DLD1 (cell line): ENCODE results near the gene PMF1.
"Not testable (repeated sequence)": the region's sequence is repeated elsewhere in the genome, so short reads cannot be mapped to it uniquely, and the experiment has no call there.

Experiments
- in situ Hi-C: cut with HindIII; loops from 2 replicates; pipeline ENCODE4 v1.10.0; 2017; ENCODE audit warnings: low sequenced_read_pairs

The PMF1 gene

GRCh38 chr1:156195853-156196252, 17.0 kb upstream of the PMF1 start:
- in situ Hi-C loops: no loop called here

DNA sequence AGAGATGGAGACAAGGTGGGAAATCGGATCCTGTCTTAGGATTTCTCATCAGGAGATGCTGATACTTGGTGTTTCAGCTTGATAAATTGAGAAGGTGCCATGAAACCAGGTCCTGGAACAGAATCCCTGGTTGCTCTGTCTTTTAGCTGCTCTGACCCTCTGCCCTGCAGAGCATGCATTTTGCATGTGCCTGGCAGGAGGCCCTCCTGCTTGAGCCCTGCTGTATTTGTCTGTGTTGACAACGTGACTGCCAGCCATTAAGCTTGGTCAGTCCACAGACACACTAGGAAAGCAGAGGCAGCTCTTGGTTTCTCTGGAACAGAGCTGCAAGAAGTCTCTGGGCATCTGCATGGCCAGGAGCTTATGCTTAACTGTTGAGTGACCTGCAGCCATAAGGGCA, 16.4 kb upstream of the PMF1 start:
- in situ Hi-C loops: no loop called here

DNA sequence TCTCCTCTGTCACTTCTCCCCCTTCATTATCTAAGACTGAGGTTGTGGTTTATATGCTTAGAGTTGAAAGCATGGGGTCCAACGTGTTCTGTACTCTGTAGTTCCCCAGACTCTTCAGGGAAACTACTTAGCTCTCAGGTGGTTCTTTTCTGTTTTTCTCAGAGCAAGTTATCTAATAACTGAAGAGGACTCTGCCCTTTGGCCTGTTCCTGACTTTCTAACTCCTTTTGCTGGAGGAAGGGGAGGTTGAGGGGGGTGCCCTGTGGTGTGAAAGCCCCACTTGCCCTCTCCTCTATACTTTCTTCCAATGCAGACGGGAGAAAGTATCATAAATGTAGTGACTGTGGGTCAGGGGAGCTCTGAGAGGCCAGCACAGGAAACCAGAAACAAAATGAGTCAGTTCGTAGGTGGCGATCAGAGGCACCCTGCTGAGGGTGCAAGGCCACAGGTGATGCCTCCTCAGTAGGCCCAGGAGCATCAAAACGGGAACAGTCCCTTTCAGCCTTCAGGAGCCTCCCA, 13.9 kb upstream of the PMF1 start:
- in situ Hi-C loops: no loop called here

DNA sequence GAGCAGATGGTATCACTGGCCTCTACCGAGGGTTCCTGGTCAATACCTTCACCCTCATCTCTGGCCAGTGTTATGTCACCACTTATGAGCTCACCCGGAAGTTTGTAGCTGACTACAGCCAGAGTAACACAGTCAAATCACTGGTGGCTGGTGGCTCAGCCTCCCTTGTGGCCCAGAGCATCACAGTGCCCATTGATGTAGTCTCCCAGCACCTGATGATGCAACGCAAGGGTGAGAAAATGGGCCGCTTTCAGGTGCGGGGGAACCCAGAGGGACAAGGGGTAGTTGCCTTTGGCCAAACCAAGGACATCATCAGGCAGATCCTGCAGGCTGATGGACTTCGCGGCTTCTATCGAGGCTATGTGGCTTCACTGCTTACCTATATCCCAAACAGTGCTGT, 12.8 kb upstream of the PMF1 start:
- in situ Hi-C loops: no loop called here

- in situ Hi-C loops: no loop called here
Measured at GRCh38 chr1:156203331-156203730, 9.5 kb upstream of the PMF1 start.

- in situ Hi-C loops: no loop called here
Measured at GRCh38 chr1:156204686-156205085, 8.1 kb upstream of the PMF1 start.

- in situ Hi-C loops: no loop called here
Measured at GRCh38 chr1:156211243-156211642, 1.6 kb upstream of the PMF1 start.

- in situ Hi-C loops: no loop called here
Measured at GRCh38 chr1:156212130-156212529, 677 bp upstream of the PMF1 start.

GRCh38 chr1:156213644-156213966, 798 bp downstream of the PMF1 start:
- in situ Hi-C loops: no loop called here

DNA sequence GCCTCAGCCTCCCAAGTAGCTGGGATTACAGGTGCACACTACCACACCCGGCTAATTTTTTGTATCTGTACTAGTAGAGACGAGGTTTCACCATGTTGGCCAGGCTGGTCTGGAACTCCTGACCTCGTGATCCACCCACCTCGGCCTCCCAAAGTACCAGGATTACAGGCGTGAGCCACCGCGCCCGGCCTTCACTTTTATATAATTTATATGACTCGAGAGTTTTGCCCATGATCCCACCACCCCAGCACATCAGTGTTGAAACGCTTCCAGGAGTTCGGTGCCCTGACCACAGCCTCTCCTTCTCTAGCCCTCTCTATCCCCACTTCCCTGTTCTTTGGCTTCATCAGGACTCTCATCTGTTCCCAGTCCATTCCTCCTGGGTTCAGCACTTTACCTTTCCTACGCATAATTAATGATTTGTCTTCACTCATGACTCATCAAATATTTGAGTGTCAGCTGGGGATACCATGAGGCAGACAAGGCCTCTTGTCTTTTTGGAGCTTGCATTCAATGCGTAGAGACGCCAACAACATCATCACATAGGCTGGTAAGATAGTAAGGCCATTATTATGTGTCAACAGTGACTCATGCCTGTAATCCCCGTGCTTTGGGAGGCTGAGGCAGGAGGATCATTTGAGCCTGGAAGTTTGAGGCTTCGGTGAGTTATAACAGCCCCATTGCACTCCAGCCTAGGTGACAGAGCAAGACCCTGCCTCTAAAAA, 1.4 kb downstream of the PMF1 start:
- in situ Hi-C loops: no loop called here

- in situ Hi-C loops: not testable (repeated sequence)
Measured at GRCh38 chr1:156216361-156217086, 3.7 kb downstream of the PMF1 start.

DNA sequence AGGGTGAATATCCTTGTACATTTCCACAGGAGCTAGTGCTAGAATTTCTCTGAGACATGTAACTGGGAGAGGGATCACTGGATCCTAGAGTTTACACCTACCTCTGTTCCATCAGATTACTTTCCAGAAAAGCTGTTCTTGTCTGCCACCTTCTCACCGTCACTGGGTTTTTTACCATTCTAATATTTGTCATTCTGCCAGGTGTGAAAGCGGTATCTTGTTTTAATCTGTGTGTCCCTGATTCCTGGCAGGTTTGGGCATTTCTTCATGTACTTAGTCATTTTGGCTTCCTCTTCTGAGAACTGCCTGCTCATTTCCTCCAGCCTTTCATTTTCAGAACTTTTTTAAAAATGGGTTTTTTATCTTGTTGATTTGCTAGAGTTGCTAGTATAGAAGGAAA, 5.1 kb downstream of the PMF1 start:
- in situ Hi-C loops: no loop called here

- in situ Hi-C loops: loop anchor here (10.0 kb wide), 1 partner anchor 115 kb away; no protein-coding TSS in a partner anchor
Measured at GRCh38 chr1:156220226-156220625, 7.4 kb downstream of the PMF1 start.

DNA sequence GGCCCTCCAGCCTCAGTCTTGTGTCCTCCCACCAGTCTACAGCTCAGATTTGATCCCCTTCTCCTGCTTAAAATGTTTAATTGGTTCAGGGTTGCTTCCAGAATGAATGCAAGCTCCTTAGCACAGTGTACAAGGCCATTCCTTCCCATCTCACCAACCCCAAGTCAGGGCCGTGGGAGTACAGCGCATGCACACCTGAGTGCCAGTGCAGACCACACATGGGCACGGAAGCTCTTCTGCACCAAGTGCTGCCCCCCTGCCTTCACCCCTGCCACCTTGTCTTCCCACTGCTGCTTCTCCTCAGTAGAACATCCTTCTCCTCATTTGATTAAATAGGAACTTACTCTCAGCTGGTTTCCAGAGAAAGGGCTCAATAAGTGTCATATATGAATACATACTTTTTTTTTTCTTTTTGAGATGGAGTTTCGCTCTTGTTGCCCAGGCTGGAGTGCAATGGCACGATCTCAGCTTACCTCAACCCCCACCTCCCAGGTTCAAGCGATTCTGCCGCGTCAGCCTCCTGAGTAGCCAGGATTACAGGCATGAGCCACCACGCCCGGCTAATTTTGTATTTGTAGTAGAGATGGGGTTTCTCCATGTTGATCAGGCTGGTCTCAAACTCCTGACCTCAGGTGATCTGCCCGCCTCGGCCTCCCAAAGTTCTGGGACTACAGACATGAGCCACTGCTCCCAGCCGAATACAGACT, 9.3 kb downstream of the PMF1 start:
- in situ Hi-C loops: loop anchor here (10.0 kb wide), 1 partner anchor 117 kb away; no protein-coding TSS in a partner anchor

DNA sequence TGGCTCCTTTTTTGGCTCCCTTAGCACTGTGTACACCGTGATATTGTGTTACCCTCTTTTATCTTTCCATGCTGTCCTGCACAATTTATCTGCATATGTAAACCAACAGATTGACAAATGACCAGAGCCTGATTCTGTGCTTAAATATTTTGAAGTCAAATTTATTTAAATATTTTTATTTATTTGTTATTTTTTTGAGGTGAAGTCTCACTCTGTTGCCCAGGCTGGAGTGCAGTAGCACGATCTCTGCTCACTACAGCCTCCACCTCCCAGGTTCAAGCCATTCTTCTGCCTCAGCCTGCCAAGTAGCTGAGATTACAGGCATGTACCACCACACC, 12.8 kb downstream of the PMF1 start:
- in situ Hi-C loops: loop anchor here (10.0 kb wide), 1 partner anchor 121 kb away; no protein-coding TSS in a partner anchor

- in situ Hi-C loops: loop anchor here (10.0 kb wide), 1 partner anchor 121 kb away; no protein-coding TSS in a partner anchor
Measured at GRCh38 chr1:156226116-156226538, 13.3 kb downstream of the PMF1 start.

- in situ Hi-C loops: loop anchor here (10.0 kb wide), 1 partner anchor 122 kb away; no protein-coding TSS in a partner anchor
Measured at GRCh38 chr1:156226782-156227181, 14.0 kb downstream of the PMF1 start.

DNA sequence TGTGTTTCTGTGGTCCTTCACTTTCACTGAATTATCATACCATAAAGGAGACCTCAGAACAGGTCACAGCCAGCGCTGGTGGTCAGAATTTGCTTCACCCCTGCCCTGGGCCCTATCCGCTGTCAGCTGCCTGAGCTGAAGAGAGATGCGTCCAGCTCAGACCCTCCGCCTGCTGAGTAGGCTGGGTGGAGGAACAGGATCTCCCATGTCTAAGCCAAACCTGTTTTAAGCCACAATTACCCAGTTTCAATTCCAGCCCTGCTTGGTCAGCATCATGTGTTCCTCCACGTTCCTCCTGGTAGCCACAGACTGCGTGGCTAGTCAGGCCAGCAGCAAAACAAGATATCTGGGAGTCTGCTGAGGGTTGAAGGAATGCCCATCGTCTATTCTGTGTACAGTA, 15.7 kb downstream of the PMF1 start:
- in situ Hi-C loops: loop anchor here (10.0 kb wide), 1 partner anchor 124 kb away; no protein-coding TSS in a partner anchor

- in situ Hi-C loops: loop anchor here (10.0 kb wide), 1 partner anchor 125 kb away; no protein-coding TSS in a partner anchor
Measured at GRCh38 chr1:156229809-156230472, 17.1 kb downstream of the PMF1 start.

GRCh38 chr1:156230473-156230837, 17.6 kb downstream of the PMF1 start:
- in situ Hi-C loops: no loop called here
